Measurements from ENCODE around the gene ADRM1.

- TF ChIP-seq YY1 (IDR thresholded peaks at IDR 0.05; ENCODE audit: insufficient read depth, insufficient read length) = no peak
- no peak for TF ChIP-seq ZNF274 (IDR thresholded peaks at IDR 0.05; ENCODE audit: low read depth, low read length)
Observed at GRCh38 chr20:62311150-62311549, 8.4 kb downstream of the ADRM1 start.
